Stimulated activated CD8-positive, alpha-beta memory T cell treated with anti-CD3 and anti-CD28 coated beads, Interleukin-15, amount 100 ng/mL, for 24 hours (primary cell): ENCODE data around the gene HSPBP1.

Experiments
- DNase-seq: peaks from one replicate; pipeline ENCODE4 v3.0.0-alpha.2; 2020; ENCODE audit warnings: low read depth

Gene HSPBP1

DNA sequence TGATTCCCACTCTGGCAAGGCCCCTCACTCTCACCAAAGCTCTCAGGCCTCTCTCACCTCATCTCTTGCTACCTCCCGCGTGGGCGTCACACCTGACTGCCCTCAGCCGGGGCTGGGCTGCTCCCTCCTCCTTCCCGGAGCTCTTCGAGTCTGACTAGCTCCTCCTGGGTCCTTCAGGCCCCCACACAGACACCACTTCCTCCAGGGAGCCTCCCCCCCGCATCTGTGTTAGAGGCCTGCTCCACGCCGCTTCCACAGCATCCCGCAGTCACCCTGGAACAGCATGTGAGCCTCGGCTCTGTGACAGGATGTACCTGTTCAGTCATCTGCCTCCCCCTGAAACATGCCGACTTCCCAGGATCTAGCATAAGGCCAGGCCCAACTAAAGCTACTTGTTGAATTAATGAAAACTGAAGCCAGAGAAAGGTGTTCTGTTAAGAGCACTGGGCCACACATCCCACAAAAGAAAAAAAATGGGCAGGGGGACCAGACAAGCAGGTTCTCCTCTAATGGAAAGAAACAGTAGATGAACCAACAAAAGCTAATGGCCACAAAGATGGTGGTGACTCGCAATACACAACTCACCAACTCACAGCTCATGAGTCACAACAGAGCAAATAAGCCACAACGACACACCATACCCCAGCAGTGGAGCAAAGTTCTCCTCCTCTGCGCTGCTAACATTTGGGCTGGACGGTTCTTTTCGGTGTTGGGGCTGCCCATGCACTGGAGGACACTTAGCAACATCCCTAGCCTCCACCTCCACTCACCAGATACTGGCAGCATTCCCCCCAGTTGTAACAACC lies 24.1 kb downstream of the HSPBP1 start:
- DNase-seq, result no peak

DNA sequence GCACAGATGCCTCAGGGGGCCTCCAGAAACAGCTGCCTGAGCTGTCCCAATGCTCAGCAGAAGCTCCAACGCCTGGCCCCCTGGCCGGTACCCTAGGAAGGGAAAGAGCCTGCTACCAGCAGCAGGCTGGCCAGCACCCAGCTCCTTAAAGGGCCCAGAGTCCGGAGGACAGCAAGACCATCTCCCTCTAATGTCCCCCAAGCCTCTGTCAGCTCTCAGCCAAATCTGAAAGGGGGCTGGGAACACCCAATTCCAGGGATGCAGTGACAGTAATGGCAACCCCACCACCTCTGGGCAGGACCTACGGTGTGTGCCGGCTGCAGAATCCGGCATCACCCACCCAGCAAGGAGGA lies 25.3 kb downstream of the HSPBP1 start:
- DNase-seq, result no peak

- no peak for DNase-seq
Observed at GRCh38 chr19:55253842-55254624, 25.9 kb downstream of the HSPBP1 start.

DNA sequence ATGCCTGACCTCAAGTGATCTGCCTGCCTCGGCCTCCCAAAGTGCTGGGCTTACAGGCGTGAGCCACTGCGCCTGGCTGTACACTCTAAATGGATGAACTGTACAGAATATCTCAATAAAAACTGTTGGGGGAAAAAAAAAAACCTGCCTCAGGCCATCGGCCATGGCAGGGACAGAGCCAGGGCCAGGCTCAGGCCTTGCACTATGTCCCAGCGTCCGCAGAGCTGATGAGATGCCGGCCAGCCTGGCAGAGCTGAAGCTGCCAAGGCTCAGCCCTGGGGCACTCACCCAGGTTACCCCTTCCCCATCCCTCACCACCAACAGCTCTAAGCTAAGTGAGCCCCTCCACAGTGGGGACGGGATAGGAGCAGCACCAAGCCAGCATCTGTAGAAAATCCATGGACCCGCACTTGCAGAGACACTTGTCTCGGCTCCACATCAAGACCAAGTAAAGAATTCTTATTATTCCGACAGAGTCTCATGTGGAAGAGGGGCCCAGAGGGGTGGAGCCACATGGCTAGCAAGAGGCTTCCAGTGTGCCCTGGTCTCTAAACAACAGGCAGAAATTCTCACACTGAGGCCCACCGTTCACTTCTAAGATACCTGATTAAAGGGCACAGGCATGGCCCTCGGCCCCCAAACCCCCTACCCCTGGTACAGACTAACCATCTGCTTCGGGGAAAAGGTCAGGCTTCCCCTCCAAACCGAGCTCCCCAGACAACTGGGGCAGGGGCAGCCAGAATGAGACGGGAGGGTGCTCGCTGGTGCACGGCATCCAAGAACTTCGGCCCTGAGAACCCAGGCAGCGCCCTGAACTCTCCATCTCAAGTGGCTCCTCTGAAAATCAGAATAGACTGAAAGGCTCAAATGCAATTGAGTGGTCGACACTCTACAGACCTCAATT lies 26.9 kb downstream of the HSPBP1 start:
- DNase-seq, result no peak

DNA sequence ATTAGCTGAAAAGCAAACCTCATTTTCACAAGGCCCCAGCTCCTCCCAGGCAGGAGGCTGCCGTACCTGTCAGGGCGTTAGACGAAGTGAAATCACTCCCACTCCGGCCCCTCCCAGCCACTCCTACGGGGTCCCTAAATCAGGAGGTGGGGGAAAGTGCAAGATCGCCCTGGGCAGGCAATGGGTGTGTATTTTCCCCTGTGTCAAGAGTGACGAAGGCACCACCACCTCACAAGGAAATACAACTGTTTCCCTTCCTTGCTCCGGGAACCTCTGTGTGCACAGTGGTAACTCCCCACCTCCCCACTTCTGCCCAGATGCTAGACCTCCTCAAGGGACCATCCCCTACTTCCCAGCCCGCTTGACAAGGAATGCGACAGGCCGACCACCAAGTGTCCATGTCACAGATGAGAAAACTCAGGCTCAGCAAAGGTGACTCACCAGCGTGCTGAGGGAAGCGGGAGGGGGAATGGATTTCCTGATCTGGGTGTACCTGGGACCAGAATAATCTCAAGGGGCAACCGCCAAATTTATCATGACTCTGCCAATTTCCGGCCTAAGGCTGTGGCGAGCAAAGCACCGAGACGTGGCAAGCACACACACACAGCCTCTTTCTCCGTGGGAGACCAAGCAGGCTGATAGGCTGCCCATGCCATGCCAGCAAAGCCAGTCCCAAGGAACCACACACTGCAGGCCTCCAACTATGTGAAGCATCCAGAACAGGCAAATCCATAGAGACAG lies 28.4 kb downstream of the HSPBP1 start:
- no peak for DNase-seq

DNA sequence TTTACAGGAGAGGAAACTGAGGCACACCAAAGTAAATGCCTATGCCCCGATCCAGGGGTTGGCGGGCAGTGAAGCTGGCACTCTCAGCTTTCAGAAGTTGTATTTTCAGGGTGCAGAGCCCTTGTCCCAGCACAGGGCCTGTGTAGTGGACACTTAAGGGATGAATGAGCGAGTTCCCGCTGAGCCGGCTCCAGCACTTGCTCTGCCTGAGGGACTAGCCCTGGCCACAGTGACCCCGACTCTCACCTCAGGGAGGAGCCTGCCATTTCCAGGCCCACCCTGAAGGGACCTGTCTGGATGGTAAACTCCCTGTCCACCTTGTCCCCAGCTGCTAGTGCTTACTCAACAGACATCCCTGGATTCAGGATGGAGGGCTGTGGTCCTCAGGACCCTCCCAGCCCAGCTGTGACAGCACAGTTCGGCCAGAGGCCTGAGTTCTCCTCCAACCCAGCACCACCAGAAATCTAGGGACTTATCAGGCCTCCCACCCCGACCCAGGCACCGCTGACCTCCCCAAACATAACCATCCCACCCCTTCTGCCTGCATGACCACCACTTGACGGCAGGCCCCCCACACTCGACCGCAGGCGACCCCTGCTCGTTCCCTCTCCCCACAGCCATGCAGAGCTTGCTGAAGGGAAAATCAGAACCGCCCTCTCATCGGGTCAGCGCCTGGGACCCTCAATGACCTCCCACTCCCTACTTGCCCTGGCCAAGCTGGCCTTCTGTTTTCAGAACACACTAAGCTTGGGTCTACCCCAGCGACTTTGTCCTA lies 29.5 kb downstream of the HSPBP1 start:
- no peak for DNase-seq

- DNase-seq, result no peak
Observed at GRCh38 chr19:55249841-55250240, 30.1 kb downstream of the HSPBP1 start.

- no peak for DNase-seq
Observed at GRCh38 chr19:55248704-55249103, 31.2 kb downstream of the HSPBP1 start.

- DNase-seq, result no peak
Observed at GRCh38 chr19:55248166-55248675, 31.7 kb downstream of the HSPBP1 start.

GRCh38 chr19:55247621-55248099 lies 32.2 kb downstream of the HSPBP1 start:
- no peak for DNase-seq

DNA sequence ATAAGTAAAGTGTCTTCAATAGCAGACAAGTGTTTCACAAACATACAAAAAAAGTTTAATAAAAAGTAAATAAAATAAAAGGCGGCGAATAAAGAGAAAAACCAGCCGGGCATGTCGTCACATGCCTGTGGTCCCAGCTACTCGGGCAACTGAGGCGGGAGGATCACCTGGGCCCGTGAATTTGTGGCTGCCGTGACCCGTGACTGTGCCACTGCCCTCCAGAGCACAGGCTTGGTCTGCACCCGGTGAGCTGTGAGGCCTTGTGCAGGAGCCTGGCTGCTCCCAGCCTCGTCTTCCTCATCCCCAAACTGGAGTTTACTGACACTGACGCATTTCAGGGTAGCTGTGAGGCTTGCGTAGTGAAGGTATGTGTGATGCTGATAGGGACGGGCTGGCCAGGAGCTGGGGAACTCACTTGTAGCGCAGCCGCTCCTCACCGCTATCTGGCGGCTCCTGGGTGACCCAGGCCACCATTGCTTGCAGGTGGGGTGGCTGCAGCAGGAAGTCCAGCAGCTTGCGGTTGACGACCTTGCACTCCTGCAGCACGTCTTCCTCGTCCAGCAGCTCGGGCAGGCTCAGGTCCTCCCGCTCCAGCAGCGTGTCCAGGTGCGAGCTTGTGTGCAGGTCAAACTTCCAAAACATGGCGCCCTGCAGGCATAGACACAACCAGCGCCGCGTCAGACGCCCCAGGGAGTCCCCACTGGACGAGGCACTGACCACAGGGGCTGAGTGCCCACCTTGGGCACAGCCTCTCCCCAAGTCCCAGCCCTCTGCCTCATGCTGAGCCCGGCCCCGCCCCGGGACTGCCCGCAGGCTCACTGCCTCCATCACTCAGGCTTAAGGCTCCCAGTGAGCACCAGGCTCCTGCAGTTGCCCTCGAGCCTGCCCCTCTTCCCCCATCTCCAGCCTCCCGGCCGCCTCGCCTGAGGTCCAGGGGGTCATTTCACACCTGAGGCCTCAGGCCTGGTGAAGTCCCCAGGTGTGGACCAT lies 33.2 kb downstream of the HSPBP1 start:
- DNase-seq, result no peak

DNA sequence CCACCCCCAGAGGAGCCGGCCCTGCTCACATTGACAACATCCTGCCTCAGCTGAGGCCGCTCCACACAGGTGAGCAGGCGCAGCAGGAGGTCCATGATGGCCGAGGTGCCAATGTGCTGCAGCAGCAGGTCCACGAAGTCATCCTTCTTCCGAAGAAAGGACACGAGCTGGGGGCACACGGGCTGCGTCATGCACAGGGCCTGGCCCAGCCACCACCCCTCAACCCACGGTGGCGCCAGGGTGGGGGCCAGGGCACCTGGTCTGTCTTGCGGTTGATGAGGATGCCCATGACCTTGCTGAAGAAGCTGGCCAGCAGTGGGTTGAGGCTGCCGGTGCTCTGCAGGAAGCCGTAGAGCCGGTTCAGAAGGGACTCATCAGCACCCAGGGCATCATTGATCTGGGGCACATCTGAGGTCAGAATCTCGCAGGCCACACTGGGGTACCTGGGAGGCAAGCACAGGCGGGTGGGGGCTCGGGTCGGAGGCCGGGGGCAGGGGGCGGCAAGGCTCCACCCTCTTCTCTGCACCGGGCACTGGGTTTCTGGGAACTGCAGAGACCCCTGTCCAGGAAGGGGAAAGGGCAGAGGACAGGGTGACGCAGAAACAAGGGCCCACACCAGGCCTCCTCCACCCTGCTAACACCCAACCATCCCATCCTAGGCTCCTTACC lies 34.5 kb downstream of the HSPBP1 start:
- no peak for DNase-seq

GRCh38 chr19:55244004-55244680 lies 35.8 kb downstream of the HSPBP1 start:
- DNase-seq, result no peak

GRCh38 chr19:55242517-55242916 lies 37.4 kb downstream of the HSPBP1 start:
- no peak for DNase-seq

- DNase-seq, result no peak
Observed at GRCh38 chr19:55241935-55242464, 37.9 kb downstream of the HSPBP1 start.

DNA sequence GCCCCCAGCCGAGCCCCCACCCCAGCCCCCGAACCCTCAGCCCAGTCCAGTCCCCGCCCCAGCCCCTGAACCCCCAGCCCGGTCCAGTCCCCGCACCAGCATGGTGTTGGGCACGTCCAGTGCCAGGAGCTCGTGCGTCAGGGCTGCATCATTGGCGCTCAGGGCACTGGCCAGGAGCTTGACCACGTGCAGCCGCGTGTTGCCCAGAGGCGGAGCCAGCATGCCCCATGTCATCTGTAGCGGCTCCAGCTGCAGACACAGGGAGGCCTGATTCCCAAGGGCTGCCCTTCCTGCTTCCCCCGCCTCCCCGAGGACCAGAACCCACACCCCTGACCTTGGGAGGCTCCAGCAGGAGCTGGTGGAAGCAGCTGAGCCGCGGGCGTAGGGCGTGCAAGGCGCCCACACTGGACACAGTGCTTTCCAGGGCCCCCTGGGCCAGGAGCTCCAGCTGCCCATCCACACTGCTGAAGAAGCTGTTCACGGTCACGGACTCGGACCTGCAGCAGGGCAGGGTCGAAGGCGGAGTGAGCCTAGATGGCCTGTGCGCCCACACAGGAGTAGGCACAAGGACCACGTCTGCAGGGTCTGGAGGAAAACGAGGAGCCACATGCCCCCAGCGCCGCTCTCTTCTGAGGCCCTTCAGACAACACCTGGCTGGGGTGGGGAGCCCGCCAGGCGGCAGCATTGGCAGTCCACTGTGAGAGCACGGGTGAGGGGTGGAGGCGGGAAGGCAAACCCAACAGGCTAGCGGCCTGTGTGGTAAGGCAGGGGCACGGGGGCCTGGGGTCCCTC lies 38.6 kb downstream of the HSPBP1 start:
- DNase-seq, result no peak

GRCh38 chr19:55240713-55241020 lies 39.2 kb downstream of the HSPBP1 start:
- DNase-seq, result no peak
